IPS DF 6.9 (cell line): ENCODE measurements around the gene DNAH8.

ENCODE experiments used
- DNase-seq: peaks from one replicate; pipeline ENCODE4 v3.0.0-alpha.2; 2013; ENCODE audit warnings: low read depth, low spot score
- H3K27ac ChIP-seq: one replicate; pipeline ENCODE4 v1.5.1; 2013; ENCODE audit warnings: low read length, control low read depth
- H3K27me3 ChIP-seq: 2 replicates; pipeline ENCODE4 v1.6.1; 2013; ENCODE audit warnings: mild to moderate bottlenecking, low read length; ENCODE audit not compliant: control insufficient read depth, insufficient read depth
- H3K36me3 ChIP-seq: 2 replicates; pipeline ENCODE4 v1.6.1; 2013; ENCODE audit warnings: low read length; ENCODE audit not compliant: control insufficient read depth, insufficient read depth
- H3K4me1 ChIP-seq: 2 replicates; pipeline ENCODE4 v1.6.1; 2013; ENCODE audit warnings: low read length; ENCODE audit not compliant: control insufficient read depth, insufficient read depth
- H3K4me3 ChIP-seq: 2 replicates; pipeline ENCODE4 v1.5.1; 2013; ENCODE audit warnings: mild to moderate bottlenecking, low read length
- H3K9me3 ChIP-seq: 2 replicates; pipeline ENCODE4 v1.6.1; 2013; ENCODE audit warnings: low read length, inconsistent platforms; ENCODE audit not compliant: control insufficient read depth, insufficient read depth
- WGBS: extraction: QIAGEN DNeasy Blood & Tissue Kit; methylation state at CpG from one replicate; pipeline ENCODE4 v1.1.7; 2013; ENCODE audit warnings: mixed read lengths, missing lambda C conversion rate; ENCODE audit not compliant: insufficient read length, insufficient coverage; 5-methylcytosine and 5-hydroxymethylcytosine counted together

DNAH8 gene

GRCh38 chr6:38684237-38684636, 30.9 kb upstream of the DNAH8 start:
- no peak for DNase-seq
- WGBS: no CpG with 5 or more reads among the region's 1 CpG
- no peaks in the 10 kb centered on the region; the same call in 1 of the 2 replicates for H3K36me3 ChIP-seq
- no peak overlapping the region for H3K4me3 ChIP-seq
- no peak overlapping the region for H3K27ac ChIP-seq
- H3K9me3 ChIP-seq: no peaks in the 10 kb centered on the region
- no peaks in the 10 kb centered on the region for H3K4me1 ChIP-seq
- no peaks in the 10 kb centered on the region for H3K27me3 ChIP-seq

- Histone ChIP-seq H3K4me3 (no peak overlapping the region), H3K9me3 (no peaks in the 10 kb centered on the region), H3K27me3 (no peaks in the 10 kb centered on the region), H3K36me3 (no peaks in the 10 kb centered on the region; the same call in 1 of the 2 replicates), H3K27ac (no peak overlapping the region), H3K4me1 (no peaks in the 10 kb centered on the region)
- WGBS: no CpG with 5 or more reads among the region's 3 CpGs
- DNase-seq: no peak
These were observed 30.2 kb upstream of the DNAH8 start for GRCh38 chr6:38684904-38685303.

GRCh38 chr6:38686270-38687042, 28.7 kb upstream of the DNAH8 start:
- no CpG with 5 or more reads among the region's 4 CpGs for WGBS
- H3K27ac ChIP-seq: no peak overlapping the region
- no peaks in the 10 kb centered on the region for H3K9me3 ChIP-seq
- no peak overlapping the region for H3K4me3 ChIP-seq
- DNase-seq: no peak
- no peaks in the 10 kb centered on the region; the same call in 1 of the 2 replicates for H3K36me3 ChIP-seq
- H3K4me1 ChIP-seq: no peaks in the 10 kb centered on the region
- no peaks in the 10 kb centered on the region for H3K27me3 ChIP-seq

GRCh38 chr6:38687043-38687353, 28.1 kb upstream of the DNAH8 start:
- no peak for DNase-seq
- no peaks in the 10 kb centered on the region for H3K27me3 ChIP-seq
- no peaks in the 10 kb centered on the region; the same call in 1 of the 2 replicates for H3K36me3 ChIP-seq
- H3K4me3 ChIP-seq: no peak overlapping the region
- WGBS: no CpG with 5 or more reads among the region's 2 CpGs
- no peak overlapping the region for H3K27ac ChIP-seq
- no peaks in the 10 kb centered on the region for H3K9me3 ChIP-seq
- no peaks in the 10 kb centered on the region for H3K4me1 ChIP-seq

GRCh38 chr6:38687549-38687948, 27.6 kb upstream of the DNAH8 start:
- DNase-seq: no peak
- Histone ChIP-seq H3K27ac (no peak overlapping the region), H3K27me3 (no peaks in the 10 kb centered on the region), H3K36me3 (no peaks in the 10 kb centered on the region; the same call in 1 of the 2 replicates), H3K4me3 (no peak overlapping the region), H3K4me1 (no peaks in the 10 kb centered on the region), H3K9me3 (no peaks in the 10 kb centered on the region)
- WGBS: no CpG with 5 or more reads among the region's 1 CpG

GRCh38 chr6:38688579-38689087, 26.5 kb upstream of the DNAH8 start:
- no peaks in the 10 kb centered on the region for H3K9me3 ChIP-seq
- H3K36me3 ChIP-seq: no peaks in the 10 kb centered on the region
- no peak for DNase-seq

GRCh38 chr6:38695227-38695900, 19.7 kb upstream of the DNAH8 start:
- WGBS: no CpG with 5 or more reads among the region's 2 CpGs
- Histone ChIP-seq H3K36me3 (no peaks in the 10 kb centered on the region), H3K27ac (no peak overlapping the region), H3K4me1 (no peaks in the 10 kb centered on the region), H3K4me3 (no peak overlapping the region), H3K9me3 (no peaks in the 10 kb centered on the region), H3K27me3 (no peaks in the 10 kb centered on the region)
- DNase-seq: no peak

More at GRCh38 chr6:38688579-38689087, 26.5 kb upstream of the DNAH8 start:
- Histone ChIP-seq H3K27ac (no peak overlapping the region), H3K4me3 (no peak overlapping the region), H3K27me3 (no peaks in the 10 kb centered on the region), H3K4me1 (no peaks in the 10 kb centered on the region)
- WGBS: no CpG with 5 or more reads among the region's 6 CpGs

- H3K36me3 ChIP-seq: no peaks in the 10 kb centered on the region
- no CpG with 5 or more reads among the region's 1 CpG for WGBS
- no peak for DNase-seq
These were observed 19.2 kb upstream of the DNAH8 start for GRCh38 chr6:38695933-38696332.

GRCh38 chr6:38696345-38696744, 18.8 kb upstream of the DNAH8 start:
- Histone ChIP-seq H3K4me1 (no peaks in the 10 kb centered on the region), H3K36me3 (no peaks in the 10 kb centered on the region), H3K27ac (no peak overlapping the region), H3K27me3 (no peaks in the 10 kb centered on the region), H3K4me3 (no peak overlapping the region), H3K9me3 (no peaks in the 10 kb centered on the region)
- no peak for DNase-seq

More at GRCh38 chr6:38695933-38696332, 19.2 kb upstream of the DNAH8 start:
- H3K4me1 ChIP-seq: no peaks in the 10 kb centered on the region
- H3K9me3 ChIP-seq: no peaks in the 10 kb centered on the region
- H3K27me3 ChIP-seq: no peaks in the 10 kb centered on the region
- no peak overlapping the region for H3K4me3 ChIP-seq
- no peak overlapping the region for H3K27ac ChIP-seq

- no peaks in the 10 kb centered on the region for H3K9me3 ChIP-seq
- WGBS: 100% methylated on average over 2 of the region's 3 CpGs
- no peaks in the 10 kb centered on the region for H3K4me1 ChIP-seq
- H3K4me3 ChIP-seq: no peak overlapping the region
- DNase-seq: no peak
- H3K27me3 ChIP-seq: no peaks in the 10 kb centered on the region
- H3K36me3 ChIP-seq: no peaks in the 10 kb centered on the region
- no peak overlapping the region for H3K27ac ChIP-seq
These were observed 17.3 kb upstream of the DNAH8 start for GRCh38 chr6:38697846-38698245.
